PC-9 (cell line): Measurements from ENCODE around the gene WWC2. TPM values are rescaled to one million over a fixed set of nuclear protein-coding genes. Genes with fewer than 3 reads are reported as not detected.
A peak's percentile ranks its signal among the peaks of the same experiment; 100 is the strongest.

ENCODE experiments used
- BruUV-seq: library from RNA; stranded (reverse); fragments of 400-500 nt; replicated peaks from 2 replicates; lab custom pipeline; 2021; lab: Mats Ljungman, UMichigan
- CTCF ChIA-PET: fragments of 300-600 bp; sonication (Branson Sonifier 250); formaldehyde crosslinking; loops from one replicate; lab custom pipeline; 2022; ENCODE audit warnings: antibody characterized with exemption; lab: Charles Lee
- POLR2A ChIA-PET: fragments of 300-600 bp; sonication (Branson Sonifier 250); formaldehyde crosslinking; loops from one replicate; lab custom pipeline; 2022; ENCODE audit warnings: antibody characterized with exemption; ENCODE audit not compliant: unreplicated experiment; lab: Charles Lee
- DNase-seq, 2 experiments: peaks; one replicate each; pipeline versions ENCODE4 v3.0.0 to v3.0.0-alpha.2; 2015 to 2022; ENCODE audit warnings: mixed read lengths in 1 of 2
- H2AFZ ChIP-seq: fragments of 200-600 bp; sonication (generic); 2 replicates; pipeline ENCODE4 v1.8.1; 2017; ENCODE audit warnings: antibody characterized with exemption
- H3F3A ChIP-seq: fragments of 200-600 bp; sonication (generic); 2 replicates; pipeline ENCODE4 v1.8.1; 2017; ENCODE audit warnings: antibody characterized with exemption, mild to moderate bottlenecking, low read depth; ENCODE audit not compliant: insufficient read depth
- H3K27ac ChIP-seq: fragments of 200-600 bp; sonication (generic); 2 replicates; pipeline ENCODE4 v1.6.1; 2016; ENCODE audit warnings: mixed run types
- H3K27me3 ChIP-seq: fragments of 200-600 bp; sonication (generic); 2 replicates; pipeline ENCODE4 v1.6.1; 2016; ENCODE audit warnings: low read depth, mixed run types; ENCODE audit not compliant: insufficient read depth
- H3K36me3 ChIP-seq: fragments of 200-600 bp; sonication (generic); 2 replicates; pipeline ENCODE4 v1.6.1; 2016; ENCODE audit warnings: low read depth, mixed run types
- H3K4me1 ChIP-seq: fragments of 200-600 bp; sonication (generic); replicated peaks from 2 replicates; pipeline ENCODE4 v1.6.1; 2016; ENCODE audit warnings: mixed run types; ENCODE audit not compliant: insufficient read depth
- H3K4me2 ChIP-seq: fragments of 200-600 bp; sonication (generic); 2 replicates; pipeline ENCODE4 v1.6.1; 2017; ENCODE audit warnings: mixed run types
- H3K4me3 ChIP-seq: fragments of 200-600 bp; sonication (generic); 2 replicates; pipeline ENCODE4 v1.6.1; 2016; ENCODE audit warnings: mixed run types
- H3K79me2 ChIP-seq: fragments of 200-600 bp; sonication (generic); 2 replicates; pipeline ENCODE4 v1.6.1; 2017; ENCODE audit warnings: low read depth, mixed run types
- H3K9me2 ChIP-seq: fragments of 200-600 bp; sonication (generic); 2 replicates; pipeline ENCODE4 v1.8.1; 2017; ENCODE audit warnings: mild to moderate bottlenecking; ENCODE audit not compliant: insufficient read depth
- H3K9me3 ChIP-seq: fragments of 200-600 bp; sonication (generic); 2 replicates; pipeline ENCODE4 v1.8.1; 2016; ENCODE audit warnings: low read depth; ENCODE audit not compliant: insufficient read depth
- H4K20me1 ChIP-seq: fragments of 200-600 bp; sonication (generic); 2 replicates; pipeline ENCODE4 v1.8.1; 2017; ENCODE audit not compliant: insufficient read depth
- CTCF ChIP-seq: fragments of 200-600 bp; sonication (generic); conservative IDR thresholded peaks from 2 replicates; pipeline ENCODE4 v1.6.1; 2017; ENCODE audit warnings: mixed run types, antibody characterized with exemption, mild to moderate bottlenecking, moderate library complexity
- EZH2 ChIP-seq: fragments of 200-600 bp; sonication (generic); IDR thresholded peaks from 2 replicates; pipeline ENCODE4 v1.8.0; 2017; ENCODE audit warnings: antibody characterized with exemption, low read depth
- intact Hi-C: fragments of 100-400 bp; cut with micrococcal nuclease; formaldehyde crosslinking; loops from one replicate; pipeline ENCODE4 v1.10.0; 2022; ENCODE audit not compliant: unreplicated experiment
- total RNA-seq: library from RNA; stranded (reverse); gene quantifications from 2 replicates; pipeline ENCODE4 v1.2.3, GENCODE V29; 2021

Gene WWC2
- total RNA-seq, 1 experiment from 2014 or later, result 42.3 TPM

DNA sequence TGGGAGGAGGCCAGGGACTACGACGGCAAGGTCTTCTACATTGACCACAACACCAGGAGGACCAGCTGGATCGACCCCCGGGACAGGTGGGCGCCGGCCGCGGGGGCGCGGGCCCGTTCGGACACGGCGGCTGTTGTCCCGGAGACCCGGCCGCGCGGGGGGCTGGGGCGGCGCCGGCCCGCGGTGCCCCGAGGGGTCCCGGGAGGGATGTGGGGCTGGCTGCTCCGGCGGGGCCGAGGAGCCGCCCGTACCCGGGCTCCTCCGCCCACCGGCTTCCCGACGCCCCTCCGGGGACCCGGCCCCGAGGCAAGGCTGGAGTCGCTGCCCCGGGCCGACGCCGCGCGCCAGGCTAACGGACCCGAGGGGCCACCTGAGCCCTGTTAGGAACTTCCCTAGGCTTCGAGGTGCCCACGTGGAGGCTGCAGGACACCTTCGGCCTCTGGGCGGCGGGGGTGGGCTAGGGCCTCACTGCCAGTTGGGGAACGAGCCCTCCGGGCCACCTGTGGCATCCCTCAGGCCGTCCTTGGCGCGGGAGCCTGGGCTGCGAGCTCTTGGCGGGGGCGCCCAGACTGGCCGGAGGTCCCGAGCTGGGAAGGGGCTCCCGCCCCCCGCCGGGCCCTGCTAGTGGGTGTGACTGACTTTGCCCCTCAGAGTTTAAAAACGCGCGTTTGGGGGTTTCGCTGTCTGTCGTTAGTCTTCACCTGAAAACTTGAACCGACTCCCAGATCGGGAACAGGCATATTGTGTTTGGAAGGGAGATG, 660 bp downstream of the WWC2 start:
- ChIA-PET CTCF (no interaction called here), POLR2A (interaction anchor here (0.7 kb wide), 1 partner anchor 101 kb away, joined by 4 read pairs; no protein-coding TSS in a partner anchor)
- intact Hi-C loops, result loop anchor here (1.0 to 5.0 kb wide), 6 partner anchors 19 to 142 kb away; no protein-coding TSS in a partner anchor
- Histone ChIP-seq H3K36me3 (no peaks in the 10 kb centered on the region), H3K4me2 (peak overlapping the region; percentile 82), H3K4me3 (peak overlapping the region; percentile 67), H3K9me3 (no peaks in the 10 kb centered on the region), H3K79me2 (peaks cover 49% of the 10 kb centered on the region), H2AFZ (peak overlapping the region; percentile 74), H3F3A (peaks cover 8% of the 10 kb centered on the region), H4K20me1 (peaks cover 11% of the 10 kb centered on the region; the same call in 1 of the 2 replicates), H3K27me3 (no peaks in the 10 kb centered on the region), H3K27ac (peak overlapping the region; percentile 16; the same call in 1 of the 2 replicates), H3K9me2 (no peaks in the 10 kb centered on the region), H3K4me1 (peaks cover 27% of the 10 kb centered on the region)
- peak in 1 of 2 experiments; percentile 51 for DNase-seq
- TF ChIP-seq CTCF (no peak), EZH2 (no peak)
- no TSS peak for BruUV-seq

GRCh38 chr4:183100298-183100599, 1.2 kb downstream of the WWC2 start:
- H3F3A ChIP-seq, result peaks cover 8% of the 10 kb centered on the region
- no peaks in the 10 kb centered on the region for H3K36me3 ChIP-seq
- ChIA-PET CTCF (no interaction called here), POLR2A (interaction anchor here (0.7 kb wide), 1 partner anchor 101 kb away, joined by 4 read pairs; no protein-coding TSS in a partner anchor)
- intact Hi-C loops, result loop anchor here (5.0 kb wide), 1 partner anchor 37 kb away; no protein-coding TSS in a partner anchor
- no peaks in the 10 kb centered on the region for H3K9me3 ChIP-seq
- peak overlapping the region; percentile 67 for H3K4me3 ChIP-seq
- TF ChIP-seq CTCF, result no peak
- no peaks in the 10 kb centered on the region for H3K9me2 ChIP-seq
- 0 out of 2 replicates have a peak overlapping the region, but pooled peaks have one; percentile 29 for H3K27ac ChIP-seq
- peaks cover 53% of the 10 kb centered on the region for H3K79me2 ChIP-seq
- peaks cover 24% of the 10 kb centered on the region for H3K4me1 ChIP-seq
- no peaks in the 10 kb centered on the region for H3K27me3 ChIP-seq
- H4K20me1 ChIP-seq, result peaks cover 11% of the 10 kb centered on the region; the same call in 1 of the 2 replicates
- H2AFZ ChIP-seq, result peak overlapping the region; percentile 68
- DNase-seq, result no peak
- peak overlapping the region; percentile 82 for H3K4me2 ChIP-seq
- no TSS peak for BruUV-seq

GRCh38 chr4:183100827-183101226, 1.8 kb downstream of the WWC2 start:
- intact Hi-C loops, result loop anchor here (5.0 kb wide), 1 partner anchor 36 kb away; no protein-coding TSS in a partner anchor
- CTCF ChIA-PET, result interaction anchor here (0.7 kb wide), 1 partner anchor 94 kb away, joined by 3 read pairs; no protein-coding TSS in a partner anchor
- BruUV-seq, result TSS peak; percentile 37

More at GRCh38 chr4:183100827-183101226, 1.8 kb downstream of the WWC2 start:
- POLR2A ChIA-PET, result no interaction called here
- DNase-seq, result peak in 1 of 2 experiments; percentile 73
- H3K4me2 ChIP-seq, result peak overlapping the region; percentile 82
- peaks cover 11% of the 10 kb centered on the region; the same call in 1 of the 2 replicates for H4K20me1 ChIP-seq
- peaks cover 57% of the 10 kb centered on the region for H3K79me2 ChIP-seq
- peak overlapping the region; percentile 67 for H3K4me3 ChIP-seq
- H3F3A ChIP-seq, result peaks cover 8% of the 10 kb centered on the region
- no peak overlapping the region for H2AFZ ChIP-seq
- TF ChIP-seq CTCF, result no peak
- TF ChIP-seq EZH2, result no peak
- no peaks in the 10 kb centered on the region for H3K36me3 ChIP-seq
- H3K27me3 ChIP-seq, result no peaks in the 10 kb centered on the region
- H3K27ac ChIP-seq, result peak overlapping the region; percentile 29; the same call in 1 of the 2 replicates
- peaks cover 24% of the 10 kb centered on the region for H3K4me1 ChIP-seq
- H3K9me3 ChIP-seq, result no peaks in the 10 kb centered on the region
- no peaks in the 10 kb centered on the region for H3K9me2 ChIP-seq
